22Rv1 (cell line): ENCODE results near the gene OR52M1.
"Not testable (repeated sequence)": the region's sequence is repeated elsewhere in the genome, so short reads cannot be mapped to it uniquely, and the experiment has no call there.

Source experiments
- H3K27ac ChIP-seq: fragments of 450-650 bp; 2 replicates; pipeline ENCODE4 v1.5.1; 2017
- ZFX ChIP-seq: fragments of 450-650 bp; IDR thresholded peaks from 2 replicates; pipeline ENCODE4 v1.6.1; 2017; ENCODE audit warnings: antibody characterized with exemption, borderline replicate concordance
- TF ChIP-seq, protein P1 (sequence below): fragments of 450-650 bp; IDR thresholded peaks from 2 replicates; pipeline ENCODE4 v1.5.1; 2017; ENCODE audit warnings: mild to moderate bottlenecking

OR52M1 gene

GRCh38 chr11:4522339-4522738, 22.7 kb upstream of the OR52M1 start:
- no peak overlapping the region for H3K27ac ChIP-seq
- no peak for TF ChIP-seq ZFX
- TF ChIP-seq, protein P1, sequence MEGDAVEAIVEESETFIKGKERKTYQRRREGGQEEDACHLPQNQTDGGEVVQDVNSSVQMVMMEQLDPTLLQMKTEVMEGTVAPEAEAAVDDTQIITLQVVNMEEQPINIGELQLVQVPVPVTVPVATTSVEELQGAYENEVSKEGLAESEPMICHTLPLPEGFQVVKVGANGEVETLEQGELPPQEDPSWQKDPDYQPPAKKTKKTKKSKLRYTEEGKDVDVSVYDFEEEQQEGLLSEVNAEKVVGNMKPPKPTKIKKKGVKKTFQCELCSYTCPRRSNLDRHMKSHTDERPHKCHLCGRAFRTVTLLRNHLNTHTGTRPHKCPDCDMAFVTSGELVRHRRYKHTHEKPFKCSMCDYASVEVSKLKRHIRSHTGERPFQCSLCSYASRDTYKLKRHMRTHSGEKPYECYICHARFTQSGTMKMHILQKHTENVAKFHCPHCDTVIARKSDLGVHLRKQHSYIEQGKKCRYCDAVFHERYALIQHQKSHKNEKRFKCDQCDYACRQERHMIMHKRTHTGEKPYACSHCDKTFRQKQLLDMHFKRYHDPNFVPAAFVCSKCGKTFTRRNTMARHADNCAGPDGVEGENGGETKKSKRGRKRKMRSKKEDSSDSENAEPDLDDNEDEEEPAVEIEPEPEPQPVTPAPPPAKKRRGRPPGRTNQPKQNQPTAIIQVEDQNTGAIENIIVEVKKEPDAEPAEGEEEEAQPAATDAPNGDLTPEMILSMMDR: no peak

GRCh38 chr11:4522752-4523151, 22.2 kb upstream of the OR52M1 start:
- no peak for TF ChIP-seq ZFX
- TF ChIP-seq, protein P1: no peak
- no peak overlapping the region for H3K27ac ChIP-seq

DNA sequence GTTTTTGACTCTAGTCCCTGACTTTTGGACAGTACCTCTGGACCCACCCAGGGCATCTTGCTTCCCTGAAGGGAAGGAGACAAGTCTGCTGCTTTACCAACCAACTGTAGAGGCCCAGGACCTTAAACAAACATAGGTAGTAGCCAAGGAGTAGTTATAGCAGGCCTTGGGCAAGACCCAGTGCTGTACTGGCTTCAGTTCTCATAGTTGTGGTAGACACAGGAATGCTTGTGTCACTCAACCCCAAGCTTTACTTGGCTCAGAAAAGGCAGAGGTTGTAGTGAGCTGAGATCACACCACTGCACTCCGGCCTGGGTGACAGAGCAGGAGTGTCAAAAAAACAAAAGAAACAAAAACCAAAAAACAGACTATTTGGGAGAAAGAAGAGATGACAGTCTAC, 21.3 kb upstream of the OR52M1 start:
- no peak overlapping the region for H3K27ac ChIP-seq
- TF ChIP-seq, protein P1: no peak
- TF ChIP-seq ZFX: no peak

- no peak overlapping the region for H3K27ac ChIP-seq
- TF ChIP-seq ZFX: no peak
- TF ChIP-seq, protein P1: no peak
Observed at GRCh38 chr11:4527926-4528325, 17.1 kb upstream of the OR52M1 start.

GRCh38 chr11:4531686-4532085, 13.3 kb upstream of the OR52M1 start:
- not testable (repeated sequence) for H3K27ac ChIP-seq

- TF ChIP-seq, protein P1: peak; percentile 91
- TF ChIP-seq ZFX: no peak
- H3K27ac ChIP-seq: no peak overlapping the region
Observed at GRCh38 chr11:4539603-4540219, 5.3 kb upstream of the OR52M1 start.

GRCh38 chr11:4541071-4541470, 3.9 kb upstream of the OR52M1 start:
- TF ChIP-seq ZFX: no peak
- TF ChIP-seq, protein P1: no peak
- H3K27ac ChIP-seq: no peak overlapping the region

GRCh38 chr11:4543561-4543960, 1.4 kb upstream of the OR52M1 start:
- no peak overlapping the region for H3K27ac ChIP-seq
- TF ChIP-seq ZFX: no peak
- TF ChIP-seq, protein P1: no peak
